Measurements from ENCODE around the gene ZDHHC12. TPM values are rescaled to one million over a fixed set of nuclear protein-coding genes. Genes with fewer than 3 reads are reported as not detected.

Gene ZDHHC12
- total RNA-seq, 2 experiments from 2014 or later: 40.0 to 56.8 TPM

DNA sequence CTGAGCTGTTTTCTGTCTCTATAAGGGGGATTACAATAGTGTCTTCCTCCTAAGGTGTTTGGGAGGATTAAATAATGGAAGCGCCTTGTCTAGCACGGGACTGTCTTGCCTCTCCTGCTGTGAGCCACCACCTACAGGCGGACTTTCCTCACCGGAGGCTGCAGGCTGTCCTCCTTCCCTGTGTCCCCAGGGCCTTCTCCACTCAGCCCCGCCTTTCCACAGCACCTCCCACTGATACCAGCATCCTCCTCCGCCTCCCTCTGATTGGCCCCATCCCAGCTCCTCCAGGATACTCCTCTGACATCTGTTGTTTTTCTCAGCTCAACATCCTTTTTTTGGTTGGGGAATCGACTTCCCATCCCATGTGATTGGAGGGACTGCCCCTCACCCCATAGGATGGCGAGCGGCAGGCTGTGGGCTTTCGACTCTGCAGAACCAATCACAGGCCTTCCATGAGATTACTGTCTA is 851 bp upstream of the ZDHHC12 start:
- TF ChIP-seq, protein P1, sequence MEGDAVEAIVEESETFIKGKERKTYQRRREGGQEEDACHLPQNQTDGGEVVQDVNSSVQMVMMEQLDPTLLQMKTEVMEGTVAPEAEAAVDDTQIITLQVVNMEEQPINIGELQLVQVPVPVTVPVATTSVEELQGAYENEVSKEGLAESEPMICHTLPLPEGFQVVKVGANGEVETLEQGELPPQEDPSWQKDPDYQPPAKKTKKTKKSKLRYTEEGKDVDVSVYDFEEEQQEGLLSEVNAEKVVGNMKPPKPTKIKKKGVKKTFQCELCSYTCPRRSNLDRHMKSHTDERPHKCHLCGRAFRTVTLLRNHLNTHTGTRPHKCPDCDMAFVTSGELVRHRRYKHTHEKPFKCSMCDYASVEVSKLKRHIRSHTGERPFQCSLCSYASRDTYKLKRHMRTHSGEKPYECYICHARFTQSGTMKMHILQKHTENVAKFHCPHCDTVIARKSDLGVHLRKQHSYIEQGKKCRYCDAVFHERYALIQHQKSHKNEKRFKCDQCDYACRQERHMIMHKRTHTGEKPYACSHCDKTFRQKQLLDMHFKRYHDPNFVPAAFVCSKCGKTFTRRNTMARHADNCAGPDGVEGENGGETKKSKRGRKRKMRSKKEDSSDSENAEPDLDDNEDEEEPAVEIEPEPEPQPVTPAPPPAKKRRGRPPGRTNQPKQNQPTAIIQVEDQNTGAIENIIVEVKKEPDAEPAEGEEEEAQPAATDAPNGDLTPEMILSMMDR (conservative IDR thresholded peaks at IDR 0.05; ENCODE audit: low read length): 0 out of 2 replicates have a peak, but pooled peaks have one; percentile 24
- TF ChIP-seq EZH2phosphoT487 (IDR thresholded peaks at IDR 0.05; ENCODE audit: borderline replicate concordance, low read depth, low read length): no peak
- POLR2A ChIA-PET: interaction anchor here (0.7 to 1.6 kb wide), 11 partner anchors 8 to 356 kb away, joined by 3 to 7 read pairs (median 4); partner anchors contain the start of genes DOLPP1 and ZER1
- H3K4me1 ChIP-seq (ENCODE audit: insufficient read depth, low read length, poor library complexity, severe bottlenecking): peaks cover 29% of the 10 kb centered on the region
- intact Hi-C loops (cut with micrococcal nuclease; ENCODE audit: unreplicated experiment): loop anchor here (1.0 to 10.0 kb wide), 6 partner anchors 46 to 267 kb away; partner anchors contain the start of genes ENDOG, ODF2, PHYHD1 and SPTAN1
- H3K27ac ChIP-seq (ENCODE audit: low read depth, low read length, poor library complexity, severe bottlenecking): peak overlapping the region; percentile 26
- H3K4me3 ChIP-seq (ENCODE audit: low read depth, low read length, poor library complexity, severe bottlenecking): peak overlapping the region; percentile 90
- peaks cover 5% of the 10 kb centered on the region; the same call in 1 of the 2 replicates for H3K79me2 ChIP-seq (ENCODE audit: insufficient read depth, low read depth, low read length)
- TSS peak; percentile 80 for BruUV-seq (replicated peaks)
- no peaks in the 10 kb centered on the region; the same call in 1 of the 2 replicates for H3K36me3 ChIP-seq (ENCODE audit: insufficient read depth, low read length)
- peak overlapping the region; percentile 62; the same call in 1 of the 2 replicates for H2AFZ ChIP-seq (ENCODE audit: low read length)
- DNase-seq (ENCODE audit: low spot score): peak; percentile 42
- no peaks in the 10 kb centered on the region for H3K9me3 ChIP-seq (ENCODE audit: low read length)
- CTCF ChIA-PET (ENCODE audit: unreplicated experiment): interaction anchor here (0.5 kb wide), 1 partner anchor 22 kb away, joined by 3 read pairs; no protein-coding TSS in a partner anchor
- no peaks in the 10 kb centered on the region for H3K9me2 ChIP-seq (ENCODE audit: insufficient read depth, low read length)
- H4K20me1 ChIP-seq (ENCODE audit: insufficient read depth, low read length): no peaks in the 10 kb centered on the region
- peak overlapping the region; percentile 86 for H3K4me2 ChIP-seq (ENCODE audit: low read length)

DNA sequence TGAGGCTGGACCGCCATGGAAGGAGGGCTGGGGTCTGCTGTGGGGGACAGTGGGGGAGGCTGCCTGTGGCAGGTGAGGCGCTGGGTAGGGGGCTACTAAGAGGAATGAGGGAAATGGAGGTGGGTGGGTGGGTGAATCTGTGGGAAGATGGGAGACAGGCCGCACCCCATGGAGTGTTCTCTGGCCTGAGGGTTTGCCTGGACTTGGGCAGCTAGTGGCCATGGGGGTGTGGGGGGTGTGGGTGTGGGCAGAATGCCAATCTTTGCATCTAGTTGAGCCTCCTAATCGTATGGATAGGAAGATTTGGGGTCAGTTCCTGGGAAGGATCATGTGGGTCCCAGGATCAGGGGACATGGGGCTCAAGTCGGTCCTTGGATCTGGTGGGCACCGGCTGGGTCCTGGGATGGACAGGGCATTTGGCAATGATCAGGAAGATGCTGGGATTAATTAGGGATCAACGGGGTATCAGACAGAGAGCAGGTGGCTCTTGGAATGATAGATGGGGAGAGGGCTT is 518 bp downstream of the ZDHHC12 start:
- Histone ChIP-seq H3K79me2 (ENCODE audit: insufficient read depth, low read depth, low read length) (peaks cover 5% of the 10 kb centered on the region; the same call in 1 of the 2 replicates), H4K20me1 (ENCODE audit: insufficient read depth, low read length) (no peaks in the 10 kb centered on the region), H3K9me3 (ENCODE audit: low read length) (no peaks in the 10 kb centered on the region), H3K27ac (ENCODE audit: low read depth, low read length, poor library complexity, severe bottlenecking) (peak overlapping the region; percentile 18), H3K4me3 (ENCODE audit: low read depth, low read length, poor library complexity, severe bottlenecking) (peak overlapping the region; percentile 90), H3K9me2 (ENCODE audit: insufficient read depth, low read length) (no peaks in the 10 kb centered on the region), H3K4me1 (ENCODE audit: insufficient read depth, low read length, poor library complexity, severe bottlenecking) (peaks cover 29% of the 10 kb centered on the region), H3K4me2 (ENCODE audit: low read length) (peak overlapping the region; percentile 94), H2AFZ (ENCODE audit: low read length) (peak overlapping the region; percentile 22; the same call in 1 of the 2 replicates), H3K36me3 (ENCODE audit: insufficient read depth, low read length) (no peaks in the 10 kb centered on the region; the same call in 1 of the 2 replicates)
- ChIA-PET CTCF (ENCODE audit: unreplicated experiment) (no interaction called here), POLR2A (interaction anchor here (0.6 to 1.6 kb wide), 7 partner anchors 26 to 391 kb away, joined by 3 to 7 read pairs (median 3); partner anchors contain the start of genes KYAT1 and LRRC8A)
- TSS peak; percentile 85 for BruUV-seq (replicated peaks)
- no peak for DNase-seq (ENCODE audit: low spot score)
- intact Hi-C loops (cut with micrococcal nuclease; ENCODE audit: unreplicated experiment): loop anchor here (5.0 to 10.0 kb wide), 4 partner anchors 79 to 266 kb away; partner anchors contain the start of genes ODF2, PHYHD1 and SPTAN1
- TF ChIP-seq, protein P1 (conservative IDR thresholded peaks at IDR 0.05; ENCODE audit: low read length): no peak
- TF ChIP-seq EZH2phosphoT487 (IDR thresholded peaks at IDR 0.05; ENCODE audit: borderline replicate concordance, low read depth, low read length): no peak
